Peyer's patch (tissue), 4 donors: ENCODE measurements around the gene MCRIP2. TPM values are rescaled to one million over a fixed set of nuclear protein-coding genes. Genes with fewer than 3 reads are reported as not detected.

Experiments used
- DNase-seq, 3 donors: peaks; one replicate each; pipeline ENCODE4 v3.0.0-alpha.2; 2017 to 2019
- H3K27ac ChIP-seq, 4 donors: fragments of 200-600 bp; sonication (generic); one replicate each; pipeline ENCODE4 v1.5.1; 2016 to 2019
- H3K27me3 ChIP-seq, 2 donors: fragments of 200-600 bp; sonication (generic); one replicate each; pipeline ENCODE4 v1.5.1; 2019
- H3K36me3 ChIP-seq, 3 donors: fragments of 200-600 bp; sonication (generic); one replicate each; pipeline ENCODE4 v1.5.1; 2016 to 2019
- H3K4me1 ChIP-seq, 4 donors: fragments of 200-600 bp; sonication (generic); one replicate each; pipeline ENCODE4 v1.5.1; 2016 to 2019
- H3K4me3 ChIP-seq, 4 donors: fragments of 200-600 bp; sonication (generic); 1 replicate in 3 of 4; 2 replicates in 1 of 4; pipeline ENCODE4 v1.5.1; 2016 to 2019; ENCODE audit warnings: mild to moderate bottlenecking in 1 of 4
- H3K9me3 ChIP-seq, 4 donors: fragments of 200-600 bp; sonication (generic); one replicate each; pipeline ENCODE4 v1.5.1; 2016 to 2019; ENCODE audit warnings: mild to moderate bottlenecking in 1 of 4
- POLR2A ChIP-seq, 2 donors: fragments of 450-650 bp; IDR thresholded peaks; one replicate each; pipeline ENCODE4 v1.5.1; 2017; ENCODE audit warnings: antibody characterized with exemption in 2 of 2, mild to moderate bottlenecking in 2 of 2, moderate library complexity in 2 of 2
- total RNA-seq, 4 donors: library from RNA; depleted of rRNA; stranded (reverse); fragments of >200 nt; gene quantifications; one replicate each; pipeline ENCODE4 v1.1.0, GENCODE V29; 2016
- TF ChIP-seq, protein P1 (sequence below), 6 experiments: fragments of 450-650 bp in 4 of 6; fragments of 200-600 bp in 2 of 6; sonication (generic) in 1 of 6; IDR thresholded peaks; one replicate each; pipeline ENCODE4 v1.5.1; 2017 to 2019; ENCODE audit warnings: antibody characterized with exemption in 6 of 6, mild to moderate bottlenecking in 3 of 6, moderate library complexity in 1 of 6

Gene MCRIP2
- total RNA-seq, 4 donors from 2014 or later = 114 to 260 (median 222) TPM

DNA sequence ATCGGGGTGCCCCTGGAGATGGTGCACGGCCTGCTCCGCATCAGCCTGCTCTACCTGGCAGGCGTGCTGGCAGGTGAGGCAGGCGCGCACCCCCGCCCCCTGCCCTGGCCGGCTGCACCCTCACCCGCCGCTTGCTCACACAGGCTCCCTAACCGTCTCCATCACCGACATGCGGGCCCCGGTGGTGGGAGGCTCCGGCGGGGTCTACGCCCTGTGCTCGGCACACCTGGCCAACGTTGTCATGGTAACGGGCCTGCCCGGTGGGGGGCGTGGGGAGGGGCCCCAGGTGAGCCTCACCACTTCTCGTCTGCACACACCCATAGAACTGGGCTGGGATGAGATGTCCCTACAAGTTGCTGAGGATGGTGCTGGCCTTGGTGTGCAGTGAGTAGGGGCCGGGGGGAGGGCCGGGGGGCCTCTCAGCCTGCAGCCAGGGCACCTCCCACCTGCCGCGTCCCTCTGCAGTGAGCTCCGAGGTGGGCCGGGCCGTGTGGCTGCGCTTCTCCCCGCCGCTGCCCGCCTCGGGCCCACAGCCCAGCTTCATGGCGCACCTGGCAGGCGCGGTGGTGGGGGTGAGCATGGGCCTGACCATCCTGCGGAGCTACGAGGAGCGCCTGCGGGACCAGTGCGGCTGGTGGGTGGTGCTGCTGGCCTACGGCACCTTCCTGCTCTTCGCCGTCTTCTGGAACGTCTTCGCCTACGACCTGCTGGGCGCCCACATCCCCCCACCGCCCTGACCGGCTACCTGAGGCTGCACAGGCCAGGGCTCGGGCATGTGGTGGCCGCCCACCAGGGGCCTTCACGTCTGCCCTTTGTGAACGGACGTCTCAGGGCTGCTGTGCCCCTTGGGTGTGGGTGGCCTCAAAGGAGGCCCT, 35.9 kb downstream of the MCRIP2 start:
- peak overlapping the region in 1 of 4 donors; percentile 4 for H3K4me3 ChIP-seq
- H3K27me3 ChIP-seq = no peaks in the 10 kb centered on the region
- H3K9me3 ChIP-seq = no peaks in the 10 kb centered on the region
- peaks cover 13 to 53% (median 34%) of the 10 kb centered on the region in 4 donors for H3K4me1 ChIP-seq
- peak overlapping the region; percentile 27 to 93 (median 44) for H3K27ac ChIP-seq
- DNase-seq = no peak
- no peak for TF ChIP-seq POLR2A (IDR thresholded peaks at IDR 0.05)
- TF ChIP-seq, protein P1, sequence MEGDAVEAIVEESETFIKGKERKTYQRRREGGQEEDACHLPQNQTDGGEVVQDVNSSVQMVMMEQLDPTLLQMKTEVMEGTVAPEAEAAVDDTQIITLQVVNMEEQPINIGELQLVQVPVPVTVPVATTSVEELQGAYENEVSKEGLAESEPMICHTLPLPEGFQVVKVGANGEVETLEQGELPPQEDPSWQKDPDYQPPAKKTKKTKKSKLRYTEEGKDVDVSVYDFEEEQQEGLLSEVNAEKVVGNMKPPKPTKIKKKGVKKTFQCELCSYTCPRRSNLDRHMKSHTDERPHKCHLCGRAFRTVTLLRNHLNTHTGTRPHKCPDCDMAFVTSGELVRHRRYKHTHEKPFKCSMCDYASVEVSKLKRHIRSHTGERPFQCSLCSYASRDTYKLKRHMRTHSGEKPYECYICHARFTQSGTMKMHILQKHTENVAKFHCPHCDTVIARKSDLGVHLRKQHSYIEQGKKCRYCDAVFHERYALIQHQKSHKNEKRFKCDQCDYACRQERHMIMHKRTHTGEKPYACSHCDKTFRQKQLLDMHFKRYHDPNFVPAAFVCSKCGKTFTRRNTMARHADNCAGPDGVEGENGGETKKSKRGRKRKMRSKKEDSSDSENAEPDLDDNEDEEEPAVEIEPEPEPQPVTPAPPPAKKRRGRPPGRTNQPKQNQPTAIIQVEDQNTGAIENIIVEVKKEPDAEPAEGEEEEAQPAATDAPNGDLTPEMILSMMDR (IDR thresholded peaks at IDR 0.05) = no peak
- peaks cover 0 to 30% (median 0%) of the 10 kb centered on the region in 3 donors for H3K36me3 ChIP-seq

GRCh38 chr16:678209-678857, 36.7 kb downstream of the MCRIP2 start:
- Histone ChIP-seq H3K4me3 (no peak overlapping the region), H3K4me1 (peaks cover 13 to 61% (median 38%) of the 10 kb centered on the region in 4 donors), H3K27ac (peak overlapping the region in 3 of 4 donors; percentile 27 to 97 (median 93)), H3K9me3 (no peaks in the 10 kb centered on the region), H3K27me3 (no peaks in the 10 kb centered on the region), H3K36me3 (peaks cover 0 to 30% (median 0%) of the 10 kb centered on the region in 3 donors)
- DNase-seq = peak in 2 of 3 donors; percentile 69 to 72
- TF ChIP-seq POLR2A (IDR thresholded peaks at IDR 0.05) = no peak
- TF ChIP-seq, protein P1 (IDR thresholded peaks at IDR 0.05) = no peak

- Histone ChIP-seq H3K27me3 (no peaks in the 10 kb centered on the region), H3K4me3 (peak overlapping the region; percentile 73 to 98 (median 94)), H3K36me3 (peaks cover 0 to 25% (median 0%) of the 10 kb centered on the region in 3 donors), H3K27ac (peak overlapping the region; percentile 91 to 97 (median 94)), H3K9me3 (no peaks in the 10 kb centered on the region), H3K4me1 (peaks cover 13 to 66% (median 42%) of the 10 kb centered on the region in 4 donors)
- TF ChIP-seq, protein P1 (IDR thresholded peaks at IDR 0.05) = no peak
- TF ChIP-seq POLR2A (IDR thresholded peaks at IDR 0.05) = no peak
- peak in 2 of 3 donors; percentile 65 to 79 for DNase-seq
These were observed 37.5 kb downstream of the MCRIP2 start for GRCh38 chr16:678858-679813.

DNA sequence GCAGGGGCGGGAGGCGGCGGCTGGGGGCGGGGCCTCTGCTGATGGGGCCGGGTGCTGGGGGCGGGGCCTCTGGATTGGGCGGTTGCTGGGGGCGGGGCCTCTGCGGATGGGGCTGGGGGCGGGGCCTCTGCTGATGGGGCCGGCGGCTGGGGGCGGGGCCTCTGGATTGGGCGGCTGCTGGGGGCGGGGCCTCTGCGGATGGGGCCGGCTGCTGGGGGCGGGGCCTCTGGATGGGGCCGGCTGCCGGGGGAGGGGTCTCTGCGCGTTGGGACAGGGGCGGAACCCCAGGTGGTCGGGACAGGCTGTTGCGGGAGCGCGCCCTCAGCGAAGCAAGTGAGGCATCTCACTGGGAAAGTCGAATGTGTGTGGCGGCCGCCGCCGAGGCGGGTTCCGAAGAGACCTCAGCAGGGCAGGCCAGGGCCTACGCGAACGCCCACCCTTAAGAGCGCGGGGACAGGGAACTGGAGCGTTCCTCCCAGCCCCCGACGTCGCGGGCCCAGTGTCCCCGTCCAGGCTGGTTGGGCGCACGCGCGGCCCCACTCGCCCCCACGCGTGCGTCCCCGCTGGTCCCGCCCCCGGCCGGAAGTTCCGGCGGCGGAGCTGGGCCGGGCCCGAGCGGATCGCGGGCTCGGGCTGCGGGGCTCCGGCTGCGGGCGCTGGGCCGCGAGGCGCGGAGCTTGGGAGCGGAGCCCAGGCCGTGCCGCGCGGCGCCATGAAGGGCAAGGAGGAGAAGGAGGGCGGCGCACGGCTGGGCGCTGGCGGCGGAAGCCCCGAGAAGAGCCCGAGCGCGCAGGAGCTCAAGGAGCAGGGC, 38.4 kb downstream of the MCRIP2 start, which contains the start of gene STUB1:
STUB1 (plus strand) TSS at position 597 of the 811 bp plus-strand sequence; CDS start at position 713, 116 bp downstream.
- peak within 1 kb of the TSS; percentile 73 to 98 (median 94) for H3K4me3 ChIP-seq
- peaks cover 0 to 22% (median 0%) of the 10 kb centered on the region in 3 donors for H3K36me3 ChIP-seq
- peak; percentile 90 to 97 (median 94) for DNase-seq
- H3K27me3 ChIP-seq = no peaks in the 10 kb centered on the region
- H3K9me3 ChIP-seq = no peaks in the 10 kb centered on the region
- peaks cover 13 to 65% (median 46%) of the 10 kb centered on the region in 4 donors for H3K4me1 ChIP-seq
- TF ChIP-seq, protein P1 (IDR thresholded peaks at IDR 0.05) = no peak
- TF ChIP-seq POLR2A (IDR thresholded peaks at IDR 0.05) = peak; percentile 47 to 89
- peak within 1 kb of the TSS; percentile 91 to 97 (median 94) for H3K27ac ChIP-seq
